Raji (cell line): ENCODE results near the gene EFNA5.

Experiments used
- POLR2A ChIP-seq: IDR thresholded peaks from 2 replicates; pipeline ENCODE4 v1.6.1; 2011; ENCODE audit warnings: low read depth, low read length, control low read depth; ENCODE audit not compliant: insufficient read depth

Gene EFNA5

GRCh38 chr5:107387526-107388140 is 283.1 kb downstream of the EFNA5 start:
- TF ChIP-seq POLR2A: no peak

- TF ChIP-seq POLR2A: no peak
Observed at GRCh38 chr5:107385708-107386107, 285.0 kb downstream of the EFNA5 start.

- no peak for TF ChIP-seq POLR2A
Observed at GRCh38 chr5:107384256-107384655, 286.5 kb downstream of the EFNA5 start.

GRCh38 chr5:107383414-107383813 is 287.3 kb downstream of the EFNA5 start:
- TF ChIP-seq POLR2A: no peak

- no peak for TF ChIP-seq POLR2A
Observed at GRCh38 chr5:107381189-107381856, 289.4 kb downstream of the EFNA5 start.

- no peak for TF ChIP-seq POLR2A
Observed at GRCh38 chr5:107380654-107381053, 290.1 kb downstream of the EFNA5 start.

GRCh38 chr5:107378218-107378899 is 292.4 kb downstream of the EFNA5 start:
- TF ChIP-seq POLR2A: no peak

GRCh38 chr5:107377277-107377609 is 293.5 kb downstream of the EFNA5 start:
- TF ChIP-seq POLR2A: no peak

GRCh38 chr5:107376546-107377276 is 294.0 kb downstream of the EFNA5 start:
- no peak for TF ChIP-seq POLR2A

GRCh38 chr5:107373549-107374263 is 297.0 kb downstream of the EFNA5 start:
- TF ChIP-seq POLR2A: no peak

GRCh38 chr5:107372723-107373450 is 297.9 kb downstream of the EFNA5 start:
- no peak for TF ChIP-seq POLR2A

- TF ChIP-seq POLR2A: no peak
Observed at GRCh38 chr5:107370396-107370968, 300.3 kb downstream of the EFNA5 start.

GRCh38 chr5:107369622-107370021 is 301.1 kb downstream of the EFNA5 start:
- no peak for TF ChIP-seq POLR2A

- no peak for TF ChIP-seq POLR2A
Observed at GRCh38 chr5:107368615-107369014, 302.1 kb downstream of the EFNA5 start.
